Uterus (tissue), 2 donors: Measurements from ENCODE around the gene NXN.
"Not testable (repeated sequence)": the region's sequence is repeated elsewhere in the genome, so short reads cannot be mapped to it uniquely, and the experiment has no call there.

ENCODE experiments used
- CTCF ChIP-seq, 4 experiments: fragments of 200-600 bp in 2 of 4; fragments of 450-650 bp in 2 of 4; sonication (generic) in 2 of 4; IDR thresholded peaks; one replicate each; pipeline ENCODE4 v1.5.1; 2016 to 2019; ENCODE audit warnings: antibody characterized with exemption in 4 of 4, mild to moderate bottlenecking in 2 of 4, moderate library complexity in 1 of 4
- POLR2A ChIP-seq, 2 donors: fragments of 450-650 bp; IDR thresholded peaks; one replicate each; pipeline ENCODE4 v1.6.1; 2016; ENCODE audit warnings: antibody characterized with exemption in 2 of 2, mild to moderate bottlenecking in 1 of 2, moderate library complexity in 1 of 2

DNA sequence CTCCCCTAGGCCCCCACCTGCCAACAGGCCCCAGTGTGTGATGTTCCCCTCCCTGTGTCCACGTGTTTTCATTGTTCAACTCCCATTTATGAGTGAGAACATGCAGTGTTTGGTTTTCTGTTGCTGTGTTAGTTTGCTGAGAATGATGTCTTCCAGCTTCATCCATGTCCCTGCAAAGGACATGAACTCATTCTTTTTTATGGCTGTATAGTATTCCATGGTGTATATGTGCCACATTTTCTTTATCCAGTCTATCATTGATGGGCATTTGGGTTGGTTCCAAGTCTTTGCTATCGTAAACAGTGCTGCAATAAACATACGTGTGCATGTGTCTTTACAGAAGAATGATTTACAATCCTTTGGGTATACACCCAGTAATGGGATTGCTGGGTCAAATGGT lies 150.0 kb downstream of the NXN start:
- TF ChIP-seq CTCF, POLR2A (IDR thresholded peaks at IDR 0.05): not testable (repeated sequence)
